GM12878 (cell line): ENCODE data around the gene GLT1D1. TPM values are rescaled to one million over a fixed set of nuclear protein-coding genes. Genes with fewer than 3 reads are reported as not detected.

Experiments used
- BHLHE40 ChIP-seq, 2 experiments: fragments of 450-650 bp in 1 of 2; IDR thresholded peaks; 2 replicates each; pipeline ENCODE4 v1.6.1; 2011 to 2017; ENCODE audit warnings: low read depth in 2 of 2, borderline replicate concordance in 1 of 2, improper control_type of control experiment in 1 of 2, low read length in 1 of 2, mild to moderate bottlenecking in 1 of 2
- BMI1 ChIP-seq: fragments of 450-650 bp; IDR thresholded peaks from 2 replicates; pipeline ENCODE4 v1.6.1; 2016; ENCODE audit warnings: mild to moderate bottlenecking, moderate library complexity, borderline replicate concordance
- CREB1 ChIP-seq: IDR thresholded peaks from 2 replicates; pipeline ENCODE4 v1.6.1; 2012; ENCODE audit warnings: low read depth, mild to moderate bottlenecking, inconsistent platforms
- DPF2 ChIP-seq: fragments of 450-650 bp; IDR thresholded peaks from 2 replicates; pipeline ENCODE4 v1.6.1; 2017; ENCODE audit warnings: mild to moderate bottlenecking
- EZH2 ChIP-seq: IDR thresholded peaks from 2 replicates; pipeline ENCODE4 v1.6.1; 2012; ENCODE audit warnings: low read depth, mild to moderate bottlenecking, control low read depth, inconsistent platforms, low read length, borderline replicate concordance; ENCODE audit not compliant: control insufficient read depth
- FOXK2 ChIP-seq: fragments of 450-650 bp; IDR thresholded peaks from 2 replicates; pipeline ENCODE4 v1.6.1; 2017; ENCODE audit warnings: mild to moderate bottlenecking, moderate library complexity
- IRF4 ChIP-seq: IDR thresholded peaks from 2 replicates; pipeline ENCODE4 v1.6.1; 2011; ENCODE audit warnings: low read depth, low read length
- JUND ChIP-seq: IDR thresholded peaks from 2 replicates; pipeline ENCODE4 v1.6.1; 2012; ENCODE audit warnings: low read depth, mild to moderate bottlenecking, low read length, improper control_type of control experiment, moderate library complexity
- LARP7 ChIP-seq: fragments of 450-650 bp; IDR thresholded peaks from 2 replicates; pipeline ENCODE4 v1.6.1; 2017; ENCODE audit warnings: mild to moderate bottlenecking
- MAX ChIP-seq: IDR thresholded peaks from 2 replicates; pipeline ENCODE4 v1.6.1; 2012; ENCODE audit warnings: low read depth, low read length, improper control_type of control experiment
- MXI1 ChIP-seq: fragments of 150-350 bp; IDR thresholded peaks from 2 replicates; pipeline ENCODE4 v1.6.1; 2011; ENCODE audit warnings: low read depth, mild to moderate bottlenecking, inconsistent platforms, low read length, improper control_type of control experiment
- MYB ChIP-seq: fragments of 150-350 bp; IDR thresholded peaks from 2 replicates; pipeline ENCODE4 v1.6.1; 2014; ENCODE audit warnings: mild to moderate bottlenecking, low read depth, low read length, borderline replicate concordance
- PAX8 ChIP-seq: fragments of 450-650 bp; IDR thresholded peaks from 2 replicates; pipeline ENCODE4 v1.6.1; 2017; ENCODE audit warnings: mild to moderate bottlenecking, moderate library complexity
- RAD21 ChIP-seq: IDR thresholded peaks from 2 replicates; pipeline ENCODE4 v1.6.1; 2011; ENCODE audit warnings: mild to moderate bottlenecking, low read depth, low read length, moderate library complexity; ENCODE audit not compliant: insufficient read depth
- SUPT20H ChIP-seq: IDR thresholded peaks from 2 replicates; pipeline ENCODE4 v1.6.1; 2011; ENCODE audit warnings: low read depth, mild to moderate bottlenecking, low read length, moderate library complexity, borderline replicate concordance; ENCODE audit not compliant: control insufficient read depth
- SUZ12 ChIP-seq: fragments of 200-600 bp; sonication (generic); IDR thresholded peaks from one replicate; pipeline ENCODE4 v1.6.1; 2018; ENCODE audit warnings: antibody characterized with exemption, mild to moderate bottlenecking; ENCODE audit not compliant: unreplicated experiment
- TBL1XR1 ChIP-seq: IDR thresholded peaks from 2 replicates; pipeline ENCODE4 v1.6.1; 2012; ENCODE audit warnings: low read depth, low read length, improper control_type of control experiment
- ZNF207 ChIP-seq: fragments of 450-650 bp; IDR thresholded peaks from 2 replicates; pipeline ENCODE4 v1.6.1; 2014; ENCODE audit warnings: antibody characterized with exemption, mild to moderate bottlenecking, borderline replicate concordance
- ZNF592 ChIP-seq: fragments of 450-650 bp; IDR thresholded peaks from 2 replicates; pipeline ENCODE4 v1.6.1; 2017; ENCODE audit warnings: mild to moderate bottlenecking, moderate library complexity
- polyA plus RNA-seq, 11 experiments: library from polyadenylated mRNA; depleted of rRNA in 4 of 11; unstranded in 6 of 11; stranded (reverse) in 5 of 11; fragments of >200 nt; fragmentation: Nextera tagmentation in 4 of 11; fragmentation: Illumina TruSeq in 1 of 11; extraction: Ambion mirVana in 4 of 11; extraction: Trizol in 1 of 11; gene quantifications; 1 replicate in 1 of 11; 2 replicates in 10 of 11; pipeline versions ENCODE4 v1.2.1 to v1.2.3, GENCODE V29; 2011 to 2016; ENCODE audit warnings: inconsistent platforms in 2 of 11, missing spikeins in 2 of 11, low read depth in 1 of 11
- total RNA-seq, 4 experiments: library from RNA; depleted of rRNA in 3 of 4; stranded (reverse); fragments of >200 nt in 3 of 4; fragmentation: Illumina TruSeq in 1 of 4; extraction: Trizol in 1 of 4; gene quantifications; 2 replicates each; pipeline versions ENCODE4 v1.2.1 to v1.2.3, GENCODE V29; 2013 to 2021
- TF ChIP-seq, protein P1 (sequence below): IDR thresholded peaks from 2 replicates; pipeline ENCODE4 v1.6.1; 2011; ENCODE audit warnings: mild to moderate bottlenecking, low read depth, low read length, moderate library complexity; ENCODE audit not compliant: insufficient replicate concordance
- TF ChIP-seq, protein P2 (sequence below): fragments of 450-650 bp; IDR thresholded peaks from 2 replicates; pipeline ENCODE4 v1.6.1; 2017; ENCODE audit warnings: mild to moderate bottlenecking
- TF ChIP-seq, protein P3 (sequence below): fragments of 450-650 bp; conservative IDR thresholded peaks from 2 replicates; pipeline ENCODE4 v1.6.1; 2017; ENCODE audit warnings: mild to moderate bottlenecking, moderate library complexity

Gene GLT1D1
- total and polyA plus RNA-seq, 10 of the 15 experiments (the other 5 are each of a cell fraction or from before 2014, with no cell fraction given): 0.42 to 62.8 (median 3.0) TPM

GRCh38 chr12:128811806-128812205 lies 41.5 kb upstream of the GLT1D1 start (continued):
- TF ChIP-seq MAX: no peak
- no peak for TF ChIP-seq JUND
- TF ChIP-seq, protein P1, sequence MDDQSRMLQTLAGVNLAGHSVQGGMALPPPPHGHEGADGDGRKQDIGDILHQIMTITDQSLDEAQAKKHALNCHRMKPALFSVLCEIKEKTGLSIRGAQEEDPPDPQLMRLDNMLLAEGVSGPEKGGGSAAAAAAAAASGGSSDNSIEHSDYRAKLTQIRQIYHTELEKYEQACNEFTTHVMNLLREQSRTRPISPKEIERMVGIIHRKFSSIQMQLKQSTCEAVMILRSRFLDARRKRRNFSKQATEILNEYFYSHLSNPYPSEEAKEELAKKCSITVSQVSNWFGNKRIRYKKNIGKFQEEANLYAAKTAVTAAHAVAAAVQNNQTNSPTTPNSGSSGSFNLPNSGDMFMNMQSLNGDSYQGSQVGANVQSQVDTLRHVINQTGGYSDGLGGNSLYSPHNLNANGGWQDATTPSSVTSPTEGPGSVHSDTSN: no peak
- TF ChIP-seq EZH2: no peak
- TF ChIP-seq MXI1: peak; percentile 48; the same call in 1 of the 2 replicates
- TF ChIP-seq IRF4: no peak
- no peak for TF ChIP-seq PAX8
- TF ChIP-seq LARP7: no peak
- no peak for TF ChIP-seq CREB1
- no peak for TF ChIP-seq ZNF207
- TF ChIP-seq BHLHE40 (IDR thresholded peaks at IDR 0.05; ENCODE audit: borderline replicate concordance in 1 of 2, low read depth in 2 of 2, low read length in 1 of 2): peak; percentile 18 to 44; a peak in 2 of 4 replicates
- no peak for TF ChIP-seq SUZ12
- no peak for TF ChIP-seq SUPT20H
- TF ChIP-seq MYB: no peak
- 0 out of 2 replicates have a peak, but pooled peaks have one; percentile 17 for TF ChIP-seq TBL1XR1
- TF ChIP-seq FOXK2: no peak
- no peak for TF ChIP-seq DPF2
- no peak for TF ChIP-seq RAD21
- TF ChIP-seq, protein P2, sequence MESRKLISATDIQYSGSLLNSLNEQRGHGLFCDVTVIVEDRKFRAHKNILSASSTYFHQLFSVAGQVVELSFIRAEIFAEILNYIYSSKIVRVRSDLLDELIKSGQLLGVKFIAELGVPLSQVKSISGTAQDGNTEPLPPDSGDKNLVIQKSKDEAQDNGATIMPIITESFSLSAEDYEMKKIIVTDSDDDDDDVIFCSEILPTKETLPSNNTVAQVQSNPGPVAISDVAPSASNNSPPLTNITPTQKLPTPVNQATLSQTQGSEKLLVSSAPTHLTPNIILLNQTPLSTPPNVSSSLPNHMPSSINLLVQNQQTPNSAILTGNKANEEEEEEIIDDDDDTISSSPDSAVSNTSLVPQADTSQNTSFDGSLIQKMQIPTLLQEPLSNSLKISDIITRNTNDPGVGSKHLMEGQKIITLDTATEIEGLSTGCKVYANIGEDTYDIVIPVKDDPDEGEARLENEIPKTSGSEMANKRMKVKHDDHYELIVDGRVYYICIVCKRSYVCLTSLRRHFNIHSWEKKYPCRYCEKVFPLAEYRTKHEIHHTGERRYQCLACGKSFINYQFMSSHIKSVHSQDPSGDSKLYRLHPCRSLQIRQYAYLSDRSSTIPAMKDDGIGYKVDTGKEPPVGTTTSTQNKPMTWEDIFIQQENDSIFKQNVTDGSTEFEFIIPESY: no peak
- peak; percentile 73 for TF ChIP-seq ZNF592
- TF ChIP-seq, protein P3, sequence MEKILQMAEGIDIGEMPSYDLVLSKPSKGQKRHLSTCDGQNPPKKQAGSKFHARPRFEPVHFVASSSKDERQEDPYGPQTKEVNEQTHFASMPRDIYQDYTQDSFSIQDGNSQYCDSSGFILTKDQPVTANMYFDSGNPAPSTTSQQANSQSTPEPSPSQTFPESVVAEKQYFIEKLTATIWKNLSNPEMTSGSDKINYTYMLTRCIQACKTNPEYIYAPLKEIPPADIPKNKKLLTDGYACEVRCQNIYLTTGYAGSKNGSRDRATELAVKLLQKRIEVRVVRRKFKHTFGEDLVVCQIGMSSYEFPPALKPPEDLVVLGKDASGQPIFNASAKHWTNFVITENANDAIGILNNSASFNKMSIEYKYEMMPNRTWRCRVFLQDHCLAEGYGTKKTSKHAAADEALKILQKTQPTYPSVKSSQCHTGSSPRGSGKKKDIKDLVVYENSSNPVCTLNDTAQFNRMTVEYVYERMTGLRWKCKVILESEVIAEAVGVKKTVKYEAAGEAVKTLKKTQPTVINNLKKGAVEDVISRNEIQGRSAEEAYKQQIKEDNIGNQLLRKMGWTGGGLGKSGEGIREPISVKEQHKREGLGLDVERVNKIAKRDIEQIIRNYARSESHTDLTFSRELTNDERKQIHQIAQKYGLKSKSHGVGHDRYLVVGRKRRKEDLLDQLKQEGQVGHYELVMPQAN: no peak
- TF ChIP-seq BMI1: no peak
